NCI-H2196 treated with DMSO at 0.1 percent for 48 hours (cell line): ENCODE results near the gene CDK11B.
"Not testable (repeated sequence)": the region's sequence is repeated elsewhere in the genome, so short reads cannot be mapped to it uniquely, and the experiment has no call there.

Experiments used
- DNase-seq: peaks from one replicate; lab custom pipeline; 2025; ENCODE audit not compliant: unreplicated experiment; lab: John Stamatoyannopoulos, UW

The CDK11B gene

GRCh38 chr1:1600861-1601563 lies 57.8 kb downstream of the CDK11B start:
- no peak for DNase-seq

GRCh38 chr1:1599935-1600860 lies 58.6 kb downstream of the CDK11B start, which contains the start of gene FNDC10:
FNDC10 (minus strand) TSS chr1:1600135; CDS start chr1:1600015, 120 bp downstream.
- DNase-seq: no peak

- DNase-seq: no peak
These were observed 59.5 kb downstream of the CDK11B start for GRCh38 chr1:1599030-1599934.

GRCh38 chr1:1598720-1599029 lies 60.1 kb downstream of the CDK11B start:
- DNase-seq: no peak

- DNase-seq: no peak
These were observed 60.6 kb downstream of the CDK11B start for GRCh38 chr1:1598051-1598719.

GRCh38 chr1:1597275-1597930 lies 61.4 kb downstream of the CDK11B start:
- no peak for DNase-seq

GRCh38 chr1:1596493-1597274 lies 62.1 kb downstream of the CDK11B start:
- no peak for DNase-seq

- DNase-seq: not testable (repeated sequence)
These were observed 63.5 kb downstream of the CDK11B start for GRCh38 chr1:1595341-1595740.

- no peak for DNase-seq
These were observed 64.1 kb downstream of the CDK11B start for GRCh38 chr1:1594602-1595260.

- no peak for DNase-seq
These were observed 64.8 kb downstream of the CDK11B start for GRCh38 chr1:1593834-1594601.

- no peak for DNase-seq
These were observed 67.4 kb downstream of the CDK11B start for GRCh38 chr1:1591452-1591851.
